Activated naive CD4-positive, alpha-beta T cell treated with anti-CD3 and anti-CD28 coated beads, Interleukin-2, amount 10 ng/mL, durations not matched to agents 7 days and 5 days (primary cell): ENCODE results near the gene ARAP2.

Experiments used
- CTCF ChIA-PET: fragments of 350-600 bp; sonication (Branson Sonifier 250); formaldehyde crosslinking; loops from one replicate; lab custom pipeline; 2021; ENCODE audit warnings: antibody characterized with exemption; lab: Charles Lee
- DNase-seq: peaks from one replicate; pipeline ENCODE4 v3.0.0-alpha.2; 2020
- H3K27ac Mint-ChIP-seq: one replicate; pipeline ENCODE4 v1.8.0; 2021; ENCODE audit warnings: mild to moderate bottlenecking, moderate library complexity, mixed read lengths
- H3K27me3 Mint-ChIP-seq: one replicate; pipeline ENCODE4 v1.8.0; 2021; ENCODE audit warnings: mild to moderate bottlenecking, mixed read lengths
- H3K36me3 Mint-ChIP-seq: one replicate; pipeline ENCODE4 v1.8.0; 2021; ENCODE audit warnings: mixed read lengths
- H3K4me1 Mint-ChIP-seq: one replicate; pipeline ENCODE4 v1.8.0; 2021; ENCODE audit warnings: mixed read lengths
- H3K4me3 Mint-ChIP-seq: one replicate; pipeline ENCODE4 v1.8.0; 2021; ENCODE audit warnings: mild to moderate bottlenecking, moderate library complexity, mixed read lengths
- H3K9me3 Mint-ChIP-seq: one replicate; pipeline ENCODE4 v1.8.0; 2021; ENCODE audit warnings: mixed read lengths

The ARAP2 gene

GRCh38 chr4:36243355-36244256 is 708 bp downstream of the ARAP2 start:
- Mint-ChIP-seq H3K9me3 (peaks cover 3% of the 10 kb centered on the region), H3K36me3 (peaks cover 25% of the 10 kb centered on the region), H3K4me3 (peak overlapping the region; percentile 85), H3K4me1 (peaks cover 48% of the 10 kb centered on the region), H3K27me3 (peaks cover 29% of the 10 kb centered on the region), H3K27ac (peak overlapping the region; percentile 88)
- peak; percentile 64 for DNase-seq
- CTCF ChIA-PET = interaction anchor here (0.7 to 2.8 kb wide), 11 partner anchors 10 to 157 kb away, joined by 3 to 18 read pairs (median 3); no protein-coding TSS in a partner anchor

DNA sequence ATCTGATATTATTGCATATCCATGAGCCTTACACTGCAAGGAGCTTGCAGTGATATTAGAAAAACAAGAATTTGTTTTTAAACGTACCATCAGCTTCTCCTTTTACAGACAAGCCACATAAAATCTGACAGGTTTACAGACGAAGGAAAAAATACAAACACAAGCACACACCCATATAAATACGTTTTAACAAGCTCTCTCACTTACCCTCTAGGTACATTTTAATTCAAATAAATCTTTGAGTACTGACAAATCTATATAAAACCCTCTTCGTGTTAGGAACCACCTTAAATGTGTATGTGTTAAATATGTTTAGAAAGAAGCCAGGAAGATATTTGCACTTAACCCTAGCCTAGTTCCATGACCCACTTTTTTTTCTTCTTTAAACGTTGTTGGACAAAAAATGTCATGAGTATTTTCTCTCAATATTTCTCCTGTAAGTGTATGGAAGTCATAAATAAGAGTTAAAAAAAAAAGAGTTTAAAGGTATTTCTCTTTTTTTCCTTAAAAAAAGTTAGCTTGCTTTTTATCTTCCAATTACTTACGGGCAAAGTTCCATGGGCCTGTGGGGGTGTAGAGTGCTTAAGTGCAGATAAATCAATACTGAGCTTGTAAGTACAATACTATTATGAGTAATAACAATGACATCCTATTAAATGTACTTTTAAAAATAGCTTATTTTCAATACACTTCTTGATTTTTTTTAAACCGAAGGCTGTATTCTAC is 1.5 kb downstream of the ARAP2 start:
- H3K9me3 Mint-ChIP-seq = peaks cover 11% of the 10 kb centered on the region
- CTCF ChIA-PET = interaction anchor here (0.7 to 2.8 kb wide), 11 partner anchors 9 to 157 kb away, joined by 3 to 18 read pairs (median 3); no protein-coding TSS in a partner anchor

GRCh38 chr4:36241771-36242170 is 2.5 kb downstream of the ARAP2 start:
- Mint-ChIP-seq H3K27ac (peak overlapping the region; percentile 88), H3K4me1 (peaks cover 58% of the 10 kb centered on the region), H3K4me3 (peak overlapping the region; percentile 85), H3K9me3 (peaks cover 16% of the 10 kb centered on the region), H3K27me3 (peaks cover 12% of the 10 kb centered on the region), H3K36me3 (peaks cover 44% of the 10 kb centered on the region)
- CTCF ChIA-PET = interaction anchor here (0.8 to 1.3 kb wide), 3 partner anchors 10 to 44 kb away, joined by 3 to 4 read pairs (median 3); no protein-coding TSS in a partner anchor
- no peak for DNase-seq

More for the DNA sequence above, 1.5 kb downstream of the ARAP2 start:
- DNase-seq = no peak
- H3K4me3 Mint-ChIP-seq = peak overlapping the region; percentile 85
- peaks cover 23% of the 10 kb centered on the region for H3K27me3 Mint-ChIP-seq
- H3K36me3 Mint-ChIP-seq = peaks cover 33% of the 10 kb centered on the region
- peaks cover 55% of the 10 kb centered on the region for H3K4me1 Mint-ChIP-seq
- H3K27ac Mint-ChIP-seq = peak overlapping the region; percentile 88

DNA sequence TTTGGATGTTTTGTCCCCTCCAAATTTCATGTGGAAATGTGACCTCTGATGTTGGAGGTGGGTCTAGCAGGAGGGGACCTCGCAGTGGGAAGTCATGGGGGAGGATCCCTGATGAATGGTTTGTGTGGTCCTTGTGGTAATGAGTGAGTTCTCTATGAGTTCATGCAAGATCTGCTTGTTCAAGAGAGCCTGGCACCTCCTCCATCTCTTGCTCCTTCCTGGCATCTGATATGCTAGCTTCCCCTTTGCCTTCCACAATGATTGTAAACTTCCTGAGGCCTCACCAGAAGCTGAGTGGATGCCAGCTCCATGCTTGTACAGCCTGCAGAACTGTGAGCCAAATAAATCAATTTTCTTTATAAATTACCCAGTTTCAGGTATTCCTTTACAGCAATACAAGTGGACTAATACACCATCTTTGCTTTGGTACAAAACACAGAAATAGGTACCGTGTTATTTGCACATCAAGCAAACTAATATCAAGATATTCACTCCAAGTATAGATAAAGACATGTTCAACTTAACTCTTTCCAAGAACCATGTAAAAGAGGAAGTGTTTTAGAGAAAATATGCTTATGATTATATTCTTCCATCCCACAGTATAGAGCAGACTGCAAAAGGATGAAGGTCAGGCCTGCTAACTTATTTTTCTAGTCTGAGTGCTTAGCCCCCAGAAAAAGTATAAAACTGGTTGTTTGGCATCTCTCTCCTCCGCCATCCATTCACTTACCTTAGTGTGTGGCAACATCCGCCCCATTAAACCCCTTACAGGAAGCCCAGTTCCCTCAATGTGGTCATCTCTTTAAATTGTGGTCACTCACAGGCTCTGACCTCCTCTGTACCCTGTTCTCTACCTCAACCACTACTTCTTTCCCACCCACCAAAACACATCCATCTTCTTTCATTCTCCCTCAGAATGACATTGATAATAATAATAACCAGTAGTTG is 6.7 kb downstream of the ARAP2 start:
- H3K4me3 Mint-ChIP-seq = no peak overlapping the region
- H3K27me3 Mint-ChIP-seq = no peaks in the 10 kb centered on the region
- H3K27ac Mint-ChIP-seq = peak overlapping the region; percentile 6
- CTCF ChIA-PET = no interaction called here
- peaks cover 53% of the 10 kb centered on the region for H3K4me1 Mint-ChIP-seq
- peaks cover 30% of the 10 kb centered on the region for H3K9me3 Mint-ChIP-seq
- H3K36me3 Mint-ChIP-seq = peaks cover 73% of the 10 kb centered on the region
- no peak for DNase-seq

- H3K36me3 Mint-ChIP-seq = peaks cover 77% of the 10 kb centered on the region
- DNase-seq = no peak
- H3K4me1 Mint-ChIP-seq = peaks cover 44% of the 10 kb centered on the region
- H3K27me3 Mint-ChIP-seq = no peaks in the 10 kb centered on the region
- no peak overlapping the region for H3K27ac Mint-ChIP-seq
- CTCF ChIA-PET = no interaction called here
- peaks cover 33% of the 10 kb centered on the region for H3K9me3 Mint-ChIP-seq
- H3K4me3 Mint-ChIP-seq = no peak overlapping the region
These were observed 8.2 kb downstream of the ARAP2 start for GRCh38 chr4:36236159-36236558.

DNA sequence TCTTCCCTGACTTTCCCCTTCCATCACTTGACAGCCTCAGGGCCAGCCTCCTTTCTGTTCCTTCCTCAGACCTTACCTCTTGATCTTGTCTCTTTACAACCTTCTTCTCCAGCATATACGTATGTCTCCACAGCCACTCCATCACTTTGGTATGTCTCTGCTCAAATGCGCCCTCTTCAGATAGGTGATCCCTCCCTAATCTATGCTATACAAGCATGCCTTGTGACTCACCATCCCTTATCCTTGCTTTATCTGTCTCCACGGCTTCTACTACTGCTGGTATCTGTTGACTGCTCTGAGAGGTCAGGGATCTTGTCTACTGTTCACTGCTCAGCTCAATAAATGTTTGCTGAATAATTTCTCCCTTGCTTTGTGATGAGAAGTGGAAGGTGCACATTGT is 9.0 kb downstream of the ARAP2 start:
- no peak for DNase-seq
- H3K4me3 Mint-ChIP-seq = no peak overlapping the region
- CTCF ChIA-PET = no interaction called here
- peaks cover 78% of the 10 kb centered on the region for H3K36me3 Mint-ChIP-seq
- no peaks in the 10 kb centered on the region for H3K27me3 Mint-ChIP-seq
- peaks cover 33% of the 10 kb centered on the region for H3K9me3 Mint-ChIP-seq
- H3K4me1 Mint-ChIP-seq = peaks cover 35% of the 10 kb centered on the region
- no peak overlapping the region for H3K27ac Mint-ChIP-seq

- DNase-seq = no peak
- no peak overlapping the region for H3K27ac Mint-ChIP-seq
- CTCF ChIA-PET = interaction anchor here (1.3 kb wide), 1 partner anchor 17 kb away, joined by 3 read pairs; no protein-coding TSS in a partner anchor
- peaks cover 63% of the 10 kb centered on the region for H3K36me3 Mint-ChIP-seq
- no peaks in the 10 kb centered on the region for H3K27me3 Mint-ChIP-seq
- H3K4me3 Mint-ChIP-seq = no peak overlapping the region
- peaks cover 30% of the 10 kb centered on the region for H3K9me3 Mint-ChIP-seq
- H3K4me1 Mint-ChIP-seq = peaks cover 26% of the 10 kb centered on the region
These were observed 10.6 kb downstream of the ARAP2 start for GRCh38 chr4:36233567-36234266.

- Mint-ChIP-seq H3K36me3 (peaks cover 47% of the 10 kb centered on the region), H3K9me3 (peaks cover 12% of the 10 kb centered on the region), H3K27me3 (no peaks in the 10 kb centered on the region), H3K4me1 (peaks cover 9% of the 10 kb centered on the region), H3K27ac (no peak overlapping the region), H3K4me3 (no peak overlapping the region)
- no peak for DNase-seq
- CTCF ChIA-PET = no interaction called here
These were observed 13.8 kb downstream of the ARAP2 start for GRCh38 chr4:36230534-36230933.

DNA sequence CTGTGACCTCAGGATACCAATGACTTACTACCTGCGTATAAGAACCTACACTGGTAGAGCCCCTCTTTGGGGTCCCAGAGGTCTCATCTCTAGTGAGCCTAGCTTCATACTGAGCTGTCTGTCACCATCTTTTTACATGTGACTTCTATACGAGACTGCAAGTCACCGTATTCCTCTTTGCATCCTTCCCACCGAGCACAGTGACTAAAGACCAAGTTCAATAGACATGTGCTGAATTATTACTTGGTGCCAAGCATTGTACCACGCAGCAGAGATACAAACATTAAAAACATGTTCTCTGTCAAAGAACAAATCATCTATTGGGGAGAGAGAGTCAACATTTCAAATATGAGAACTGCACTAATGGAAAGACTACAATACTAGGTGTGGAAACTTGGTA is 16.4 kb downstream of the ARAP2 start:
- Mint-ChIP-seq H3K36me3 (peaks cover 36% of the 10 kb centered on the region), H3K4me3 (no peak overlapping the region), H3K9me3 (peaks cover 3% of the 10 kb centered on the region), H3K27ac (no peak overlapping the region), H3K4me1 (peaks cover 19% of the 10 kb centered on the region), H3K27me3 (no peaks in the 10 kb centered on the region)
- DNase-seq = no peak
- CTCF ChIA-PET = interaction anchor here (1.0 kb wide), 1 partner anchor 17 kb away, joined by 3 read pairs; the partner anchor contains the start of gene ARAP2

- peaks cover 26% of the 10 kb centered on the region for H3K4me1 Mint-ChIP-seq
- no peak overlapping the region for H3K4me3 Mint-ChIP-seq
- no peak for DNase-seq
- H3K36me3 Mint-ChIP-seq = peaks cover 25% of the 10 kb centered on the region
- no peaks in the 10 kb centered on the region for H3K9me3 Mint-ChIP-seq
- CTCF ChIA-PET = no interaction called here
- no peak overlapping the region for H3K27ac Mint-ChIP-seq
- H3K27me3 Mint-ChIP-seq = no peaks in the 10 kb centered on the region
These were observed 17.7 kb downstream of the ARAP2 start for GRCh38 chr4:36226430-36227227.

- H3K27ac Mint-ChIP-seq = no peak overlapping the region
- no peaks in the 10 kb centered on the region for H3K27me3 Mint-ChIP-seq
- peaks cover 25% of the 10 kb centered on the region for H3K4me1 Mint-ChIP-seq
- peaks cover 21% of the 10 kb centered on the region for H3K36me3 Mint-ChIP-seq
- no peaks in the 10 kb centered on the region for H3K9me3 Mint-ChIP-seq
- CTCF ChIA-PET = interaction anchor here (1.2 kb wide), 1 partner anchor 17 kb away, joined by 3 read pairs; no protein-coding TSS in a partner anchor
- DNase-seq = no peak
- H3K4me3 Mint-ChIP-seq = no peak overlapping the region
These were observed 19.1 kb downstream of the ARAP2 start for GRCh38 chr4:36224972-36225903.
